ENCODE results near the gene ACACA. TPM values are rescaled to one million over a fixed set of nuclear protein-coding genes. Genes with fewer than 3 reads are reported as not detected.

The ACACA gene
- total and polyA plus RNA-seq, 2 donors (not counting 3 experiments of a cell fraction or from before 2014, with no cell fraction given): 55.3 to 124 TPM

DNA sequence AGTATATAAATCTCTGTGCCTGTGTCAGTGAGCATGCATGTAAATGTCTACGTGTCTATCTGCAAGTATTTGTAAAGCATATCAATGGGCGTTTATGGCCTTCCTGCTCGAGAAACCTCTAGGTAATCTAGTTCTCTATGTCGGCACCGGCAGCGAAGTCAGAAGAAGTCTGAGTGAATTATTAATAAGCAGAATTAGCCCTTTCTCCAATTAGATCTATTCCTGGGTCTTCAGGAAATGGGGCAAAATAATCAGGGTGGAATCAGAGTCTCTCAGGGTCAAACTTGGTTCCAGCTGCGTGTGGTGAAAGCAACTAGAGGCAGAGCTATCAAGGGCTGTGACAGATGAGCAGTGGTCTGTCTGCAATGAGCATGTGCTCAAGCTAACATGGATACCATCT is 30.9 kb downstream of the ACACA start, which contains the start of gene C17orf78:
Gene C17orf78, plus strand, starts transcription at position 280 of the 400 bp plus-strand sequence. Its CDS starts 108 bp downstream, at position 388.
- no peaks in the 10 kb centered on the region for H3K27me3 ChIP-seq (ENCODE audit: control insufficient read depth in 2 of 2, insufficient read depth in 2 of 2, low read length in 2 of 2)
- no peak within 1 kb of the TSS for H3K4me3 ChIP-seq (replicated peaks in 1 of 3; ENCODE audit: insufficient read depth in 1 of 3, low read depth in 1 of 3, low read length in 3 of 3)
- DNase-seq (ENCODE audit: low read depth, low spot score): no peak
- no peak within 1 kb of the TSS for H3K9ac ChIP-seq (replicated peaks; ENCODE audit: extremely low read depth, insufficient read depth, low read length)
- no peaks in the 10 kb centered on the region for H4K20me1 ChIP-seq (replicated peaks; ENCODE audit: control insufficient read depth, extremely low read depth, insufficient read depth, low read length)
- no TSS peak for BruUV-seq (replicated peaks)
- no peaks in the 10 kb centered on the region for H3K79me2 ChIP-seq (ENCODE audit: control insufficient read depth, insufficient read depth, low read length)
- H3K9me1 ChIP-seq (replicated peaks; ENCODE audit: control insufficient read depth, extremely low read depth, insufficient read depth, low read length): no peaks in the 10 kb centered on the region
- dilution Hi-C loops (cut with MboI; ENCODE audit: extremely low pct_ligation_motif_present, low sequenced_read_pairs): no loop called here
- TF ChIP-seq, protein P1, sequence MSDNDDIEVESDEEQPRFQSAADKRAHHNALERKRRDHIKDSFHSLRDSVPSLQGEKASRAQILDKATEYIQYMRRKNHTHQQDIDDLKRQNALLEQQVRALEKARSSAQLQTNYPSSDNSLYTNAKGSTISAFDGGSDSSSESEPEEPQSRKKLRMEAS (IDR thresholded peaks at IDR 0.05; ENCODE audit: insufficient read depth, insufficient read length): no peak
- no peak for TF ChIP-seq JUN (IDR thresholded peaks at IDR 0.05; ENCODE audit: borderline replicate concordance, insufficient read depth, insufficient read length, low read depth)
- CTCF ChIA-PET: interaction anchor here (0.9 to 6.1 kb wide), 5 partner anchors 9 to 440 kb away, joined by 3 to 123 read pairs (median 4); no protein-coding TSS in a partner anchor
- intact Hi-C loops (cut with micrococcal nuclease): no loop called here
- H3K36me3 ChIP-seq (ENCODE audit: control insufficient read depth in 2 of 2, extremely low read depth in 1 of 2, insufficient read depth in 2 of 2, low read length in 2 of 2): no peaks in the 10 kb centered on the region
- no peaks in the 10 kb centered on the region for H3K4me1 ChIP-seq (ENCODE audit: control insufficient read depth, extremely low read depth, insufficient read depth, low read length)
- H2AFZ ChIP-seq (ENCODE audit: low read depth, low read length): no peak within 1 kb of the TSS
- no peaks in the 10 kb centered on the region for H3K9me3 ChIP-seq (replicated peaks; ENCODE audit: control insufficient read depth, insufficient read depth, low read length)
- no peak for FAIRE-seq
- no peak within 1 kb of the TSS for H3K4me2 ChIP-seq (ENCODE audit: insufficient read depth, low read length)
- no peak within 1 kb of the TSS for H3K27ac ChIP-seq (ENCODE audit: insufficient read depth, low read depth, low read length)
- POLR2A ChIA-PET: no interaction called here

DNA sequence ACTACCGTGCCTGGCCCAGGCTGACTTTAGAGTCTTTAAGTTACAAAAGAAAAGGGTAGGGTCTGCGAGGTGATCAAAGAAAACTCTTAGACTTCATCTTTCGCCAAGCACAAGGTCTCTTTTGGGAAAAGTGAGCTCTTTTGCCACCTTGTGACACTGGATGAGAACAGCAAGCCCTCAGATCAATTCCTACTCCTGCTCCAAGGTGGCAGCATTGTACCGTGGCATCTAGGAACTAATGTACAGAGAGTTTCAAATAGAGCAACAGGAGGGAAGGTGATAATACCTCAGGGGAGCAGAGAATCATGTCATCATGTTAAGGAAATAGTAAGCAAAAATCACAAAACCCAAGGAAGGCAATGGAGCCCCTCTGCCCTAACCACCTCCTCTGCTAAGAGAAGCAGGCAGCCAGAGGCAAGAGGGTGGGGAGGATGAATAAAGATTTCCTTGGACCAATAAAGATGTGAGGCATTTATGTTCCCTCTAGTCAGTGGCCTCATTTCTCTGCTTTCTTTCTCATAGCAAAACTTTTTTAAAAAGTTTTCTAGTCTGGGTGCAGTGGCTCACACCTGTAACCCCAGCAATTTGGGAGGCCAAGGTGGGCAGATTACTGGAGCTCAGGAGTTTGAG is 33.0 kb downstream of the ACACA start:
- Histone ChIP-seq H3K9me1 (replicated peaks; ENCODE audit: control insufficient read depth, extremely low read depth, insufficient read depth, low read length) (no peaks in the 10 kb centered on the region), H3K27ac (ENCODE audit: insufficient read depth, low read depth, low read length) (no peak overlapping the region), H3K4me3 (replicated peaks in 1 of 3; ENCODE audit: insufficient read depth in 1 of 3, low read depth in 1 of 3, low read length in 3 of 3) (no peak overlapping the region), H3K36me3 (ENCODE audit: control insufficient read depth in 2 of 2, extremely low read depth in 1 of 2, insufficient read depth in 2 of 2, low read length in 2 of 2) (no peaks in the 10 kb centered on the region), H3K27me3 (ENCODE audit: control insufficient read depth in 2 of 2, insufficient read depth in 2 of 2, low read length in 2 of 2) (no peaks in the 10 kb centered on the region), H3K9me3 (replicated peaks; ENCODE audit: control insufficient read depth, insufficient read depth, low read length) (no peaks in the 10 kb centered on the region), H4K20me1 (replicated peaks; ENCODE audit: control insufficient read depth, extremely low read depth, insufficient read depth, low read length) (no peaks in the 10 kb centered on the region), H2AFZ (ENCODE audit: low read depth, low read length) (peak overlapping the region; percentile 18), H3K4me2 (ENCODE audit: insufficient read depth, low read length) (no peak overlapping the region), H3K79me2 (ENCODE audit: control insufficient read depth, insufficient read depth, low read length) (no peaks in the 10 kb centered on the region), H3K4me1 (ENCODE audit: control insufficient read depth, extremely low read depth, insufficient read depth, low read length) (no peaks in the 10 kb centered on the region), H3K9ac (replicated peaks; ENCODE audit: extremely low read depth, insufficient read depth, low read length) (no peak overlapping the region)
- FAIRE-seq (no peak), DNase-seq (ENCODE audit: low read depth, low spot score) (peak; percentile 90)
- CTCF ChIA-PET: interaction anchor here (0.5 to 6.1 kb wide), 103 partner anchors 9 to 774 kb away, joined by 3 to 123 read pairs (median 4); partner anchors contain the start of genes AATF, ACACA, MRM1 and SYNRG
- dilution Hi-C loops (cut with MboI; ENCODE audit: extremely low pct_ligation_motif_present, low sequenced_read_pairs) (no loop called here), intact Hi-C loops (cut with micrococcal nuclease) (loop anchor here (1.0 to 5.0 kb wide), 6 partner anchors 24 to 770 kb away; no protein-coding TSS in a partner anchor)
- TF ChIP-seq JUN (IDR thresholded peaks at IDR 0.05; ENCODE audit: borderline replicate concordance, insufficient read depth, insufficient read length, low read depth): no peak
- TF ChIP-seq, protein P2, sequence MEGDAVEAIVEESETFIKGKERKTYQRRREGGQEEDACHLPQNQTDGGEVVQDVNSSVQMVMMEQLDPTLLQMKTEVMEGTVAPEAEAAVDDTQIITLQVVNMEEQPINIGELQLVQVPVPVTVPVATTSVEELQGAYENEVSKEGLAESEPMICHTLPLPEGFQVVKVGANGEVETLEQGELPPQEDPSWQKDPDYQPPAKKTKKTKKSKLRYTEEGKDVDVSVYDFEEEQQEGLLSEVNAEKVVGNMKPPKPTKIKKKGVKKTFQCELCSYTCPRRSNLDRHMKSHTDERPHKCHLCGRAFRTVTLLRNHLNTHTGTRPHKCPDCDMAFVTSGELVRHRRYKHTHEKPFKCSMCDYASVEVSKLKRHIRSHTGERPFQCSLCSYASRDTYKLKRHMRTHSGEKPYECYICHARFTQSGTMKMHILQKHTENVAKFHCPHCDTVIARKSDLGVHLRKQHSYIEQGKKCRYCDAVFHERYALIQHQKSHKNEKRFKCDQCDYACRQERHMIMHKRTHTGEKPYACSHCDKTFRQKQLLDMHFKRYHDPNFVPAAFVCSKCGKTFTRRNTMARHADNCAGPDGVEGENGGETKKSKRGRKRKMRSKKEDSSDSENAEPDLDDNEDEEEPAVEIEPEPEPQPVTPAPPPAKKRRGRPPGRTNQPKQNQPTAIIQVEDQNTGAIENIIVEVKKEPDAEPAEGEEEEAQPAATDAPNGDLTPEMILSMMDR (IDR thresholded peaks at IDR 0.05; ENCODE audit: extremely low read depth in 1 of 2, insufficient read depth in 1 of 2, low read depth in 1 of 2, low read length in 2 of 2): peak; percentile 94 to 97
- POLR2A ChIA-PET: no interaction called here
- BruUV-seq (replicated peaks): no TSS peak

Data from endothelial cell of umbilical vein (primary cell).